ENCODE measurements around the gene CACNB2. TPM values are rescaled to one million over a fixed set of nuclear protein-coding genes. Genes with fewer than 3 reads are reported as not detected.

CACNB2 gene
- total and polyA plus RNA-seq, 10 of the 15 experiments (the other 5 are each of a cell fraction or from before 2014, with no cell fraction given) = 0.62 to 8.1 (median 1.2) TPM

GRCh38 chr10:18323916-18324315, 183.7 kb downstream of the CACNB2 start (continued):
- TF ChIP-seq REST (IDR thresholded peaks at IDR 0.05; ENCODE audit: low read depth, low read length) = no peak

- H4K20me1 ChIP-seq (ENCODE audit: control insufficient read depth, insufficient read depth) = no peaks in the 10 kb centered on the region
- POLR2A ChIA-PET = interaction anchor here (0.6 kb wide), 1 partner anchor 11 kb away, joined by 4 read pairs; no protein-coding TSS in a partner anchor
- no TSS peak for BruUV-seq (replicated peaks)
- intact Hi-C loops (cut with micrococcal nuclease; ENCODE audit: unreplicated experiment) (no loop called here), in situ Hi-C loops (cut with MboI) (no loop called here)
- SMC1A ChIA-PET (ENCODE audit: uncharacterized antibody, unreplicated experiment) = interaction anchor here (0.9 kb wide), 2 partner anchors 10 to 33 kb away, joined by 3 read pairs; no protein-coding TSS in a partner anchor
- H2AFZ ChIP-seq (ENCODE audit: control insufficient read depth, low read depth, low read length) = no peak overlapping the region
- H3K4me1 ChIP-seq (ENCODE audit: control insufficient read depth, insufficient read depth, low read length) = no peaks in the 10 kb centered on the region
- no peaks in the 10 kb centered on the region for H3K27me3 ChIP-seq (replicated peaks in 1 of 2; ENCODE audit: control insufficient read depth in 2 of 2, insufficient read depth in 2 of 2, low read length in 1 of 2)
- H3K4me3 ChIP-seq = no peak overlapping the region
- FAIRE-seq (no peak), ATAC-seq (no peak), DNase-seq (ENCODE audit: low read depth, low spot score) (no peak)
- RAD21 ChIA-PET (ENCODE audit: unreplicated experiment) = no interaction called here
- no peaks in the 10 kb centered on the region for H3K79me2 ChIP-seq (ENCODE audit: control insufficient read depth, insufficient read depth, low read length)
- no peak overlapping the region for H3K9ac ChIP-seq (ENCODE audit: control insufficient read depth, insufficient read depth, low read length)
- no peaks in the 10 kb centered on the region for H3K9me3 ChIP-seq (replicated peaks; ENCODE audit: control insufficient read depth, insufficient read depth, low read length)
- no peaks in the 10 kb centered on the region for H3K36me3 ChIP-seq (ENCODE audit: control insufficient read depth in 2 of 2, insufficient read depth in 2 of 2, low read length in 1 of 2)
- no peak overlapping the region for H3K27ac ChIP-seq (ENCODE audit: control insufficient read depth, insufficient read depth)
- no peak overlapping the region for H3K4me2 ChIP-seq (ENCODE audit: control insufficient read depth, insufficient read depth)
- CTCF ChIA-PET = interaction anchor here (6.3 kb wide), 1 partner anchor 12 kb away, joined by 28 read pairs; no protein-coding TSS in a partner anchor
- TF ChIP-seq ZBED1 (IDR thresholded peaks at IDR 0.05; ENCODE audit: borderline replicate concordance) (no peak), NFYB (IDR thresholded peaks at IDR 0.05; ENCODE audit: insufficient read depth, low read depth, low read length) (no peak), JUNB (IDR thresholded peaks at IDR 0.05) (no peak), NR2C2 (IDR thresholded peaks at IDR 0.05; ENCODE audit: borderline replicate concordance, control insufficient read depth, insufficient read length, low read depth) (no peak), HDGF (IDR thresholded peaks at IDR 0.05) (no peak), E2F4 (IDR thresholded peaks at IDR 0.05; ENCODE audit: low read depth, low read length) (no peak), SMAD1 (IDR thresholded peaks at IDR 0.05; ENCODE audit: low read depth, partially characterized antibody) (no peak), MEF2B (IDR thresholded peaks at IDR 0.05; ENCODE audit: partially characterized antibody, poor library complexity, severe bottlenecking) (no peak), SREBF1 (IDR thresholded peaks at IDR 0.05; ENCODE audit: low read length) (no peak), KAT2A (conservative IDR thresholded peaks at IDR 0.05; ENCODE audit: control insufficient read depth, low read depth, low read length) (no peak), IRF5 (IDR thresholded peaks at IDR 0.05; ENCODE audit: borderline replicate concordance) (no peak), SUZ12 (IDR thresholded peaks at IDR 0.05; ENCODE audit: unreplicated experiment) (no peak), NR2C1 (IDR thresholded peaks at IDR 0.05) (no peak), BCL3 (IDR thresholded peaks at IDR 0.05; ENCODE audit: borderline replicate concordance, insufficient read depth, low read depth, low read length, poor library complexity, severe bottlenecking) (no peak), ZNF207 (IDR thresholded peaks at IDR 0.05; ENCODE audit: borderline replicate concordance) (no peak)
Observed at GRCh38 chr10:18325410-18325809, 185.2 kb downstream of the CACNB2 start.

Measured in GM12878 (cell line).